ENCODE data around the gene TOP1. TPM values are rescaled to one million over a fixed set of nuclear protein-coding genes. Genes with fewer than 3 reads are reported as not detected.
A peak's percentile ranks its signal among the peaks of the same experiment; 100 is the strongest.

Gene TOP1
- total RNA-seq (ENCODE audit: low replicate concordance), result 8.3 and 12.0 TPM in 2 replicates

- peak within 1 kb of the TSS; percentile 90 for H3K4me3 ChIP-seq (ENCODE audit: low read depth, low read length)
- peak; percentile 100 for DNase-seq (ENCODE audit: low read depth)
- no peak for TF ChIP-seq CTCF (IDR thresholded peaks at IDR 0.05; ENCODE audit: insufficient read depth, low read length)
These were observed at the start of gene TOP1 for GRCh38 chr20:41028359-41029149. TSS of gene TOP1 (plus strand) at chr20:41028822. CDS start at chr20:41029068, 246 bp downstream.

GRCh38 chr20:40979247-40979646, 49.4 kb upstream of the TOP1 start:
- no peak overlapping the region for H3K4me3 ChIP-seq (ENCODE audit: low read depth, low read length)
- no peak for TF ChIP-seq CTCF (IDR thresholded peaks at IDR 0.05; ENCODE audit: insufficient read depth, low read length)
- DNase-seq (ENCODE audit: low read depth), result no peak

GRCh38 chr20:40980106-40980827, 48.4 kb upstream of the TOP1 start:
- no peak overlapping the region for H3K4me3 ChIP-seq (ENCODE audit: low read depth, low read length)
- no peak for TF ChIP-seq CTCF (IDR thresholded peaks at IDR 0.05; ENCODE audit: insufficient read depth, low read length)
- peak; percentile 29 for DNase-seq (ENCODE audit: low read depth)

GRCh38 chr20:40980828-40981310, 47.8 kb upstream of the TOP1 start:
- no peak overlapping the region for H3K4me3 ChIP-seq (ENCODE audit: low read depth, low read length)
- TF ChIP-seq CTCF (IDR thresholded peaks at IDR 0.05; ENCODE audit: insufficient read depth, low read length), result no peak
- no peak for DNase-seq (ENCODE audit: low read depth)

- no peak overlapping the region for H3K4me3 ChIP-seq (ENCODE audit: low read depth, low read length)
- TF ChIP-seq CTCF (IDR thresholded peaks at IDR 0.05; ENCODE audit: insufficient read depth, low read length), result no peak
- DNase-seq (ENCODE audit: low read depth), result no peak
These were observed 46.0 kb upstream of the TOP1 start for GRCh38 chr20:40982415-40983145.

GRCh38 chr20:40983898-40984297, 44.7 kb upstream of the TOP1 start:
- H3K4me3 ChIP-seq (ENCODE audit: low read depth, low read length), result no peak overlapping the region
- TF ChIP-seq CTCF (IDR thresholded peaks at IDR 0.05; ENCODE audit: insufficient read depth, low read length), result no peak
- DNase-seq (ENCODE audit: low read depth), result no peak

Data from fibroblast of the aortic adventitia (primary cell).